Astrocyte of the hippocampus (primary cell): ENCODE measurements around the gene UNC93B1.
"Not testable (repeated sequence)": the region's sequence is repeated elsewhere in the genome, so short reads cannot be mapped to it uniquely, and the experiment has no call there.

Source experiments
- DNase-seq: peaks from one replicate; pipeline ENCODE4 v3.0.0; 2011; ENCODE audit warnings: low read depth, low spot score

Gene UNC93B1

DNA sequence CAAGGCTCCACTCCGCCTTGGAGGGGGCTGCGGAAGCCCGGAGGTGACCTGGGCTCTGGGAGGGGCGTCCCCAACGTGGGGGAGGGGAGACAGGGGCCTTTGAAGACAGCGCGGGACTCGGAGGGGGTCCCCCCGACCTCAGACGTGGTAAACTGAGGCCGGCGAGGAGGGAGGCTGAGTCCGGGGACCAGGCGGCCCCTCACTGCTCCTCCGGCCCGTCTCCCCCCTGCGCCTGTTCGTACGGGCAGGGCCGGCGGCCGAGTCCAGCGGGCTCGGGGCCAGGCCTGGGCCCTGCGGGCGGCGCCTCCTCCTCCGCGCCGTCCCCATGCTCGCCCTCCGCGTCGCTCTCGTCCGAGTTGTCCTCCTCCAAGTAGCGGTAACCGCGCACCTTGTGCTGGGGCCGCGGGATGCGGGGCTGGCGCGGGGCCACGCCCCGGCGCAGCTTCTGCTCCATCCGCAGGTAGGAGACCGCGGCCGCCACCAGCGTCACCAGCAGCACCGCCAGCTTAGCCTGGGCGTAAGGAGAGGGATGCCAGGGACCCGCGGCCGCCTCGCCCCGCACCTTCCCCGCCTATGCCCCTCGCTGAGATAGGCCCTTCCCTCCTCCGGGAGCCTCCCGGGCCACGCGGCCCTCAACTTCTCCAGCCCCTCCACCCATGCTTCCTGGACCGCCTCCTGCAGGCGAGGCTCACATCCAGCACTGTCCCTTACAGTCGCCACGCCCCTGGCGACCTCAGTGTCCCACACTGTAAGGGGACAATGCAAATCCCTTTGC, 12.4 kb downstream of the UNC93B1 start:
- DNase-seq = not testable (repeated sequence)

DNA sequence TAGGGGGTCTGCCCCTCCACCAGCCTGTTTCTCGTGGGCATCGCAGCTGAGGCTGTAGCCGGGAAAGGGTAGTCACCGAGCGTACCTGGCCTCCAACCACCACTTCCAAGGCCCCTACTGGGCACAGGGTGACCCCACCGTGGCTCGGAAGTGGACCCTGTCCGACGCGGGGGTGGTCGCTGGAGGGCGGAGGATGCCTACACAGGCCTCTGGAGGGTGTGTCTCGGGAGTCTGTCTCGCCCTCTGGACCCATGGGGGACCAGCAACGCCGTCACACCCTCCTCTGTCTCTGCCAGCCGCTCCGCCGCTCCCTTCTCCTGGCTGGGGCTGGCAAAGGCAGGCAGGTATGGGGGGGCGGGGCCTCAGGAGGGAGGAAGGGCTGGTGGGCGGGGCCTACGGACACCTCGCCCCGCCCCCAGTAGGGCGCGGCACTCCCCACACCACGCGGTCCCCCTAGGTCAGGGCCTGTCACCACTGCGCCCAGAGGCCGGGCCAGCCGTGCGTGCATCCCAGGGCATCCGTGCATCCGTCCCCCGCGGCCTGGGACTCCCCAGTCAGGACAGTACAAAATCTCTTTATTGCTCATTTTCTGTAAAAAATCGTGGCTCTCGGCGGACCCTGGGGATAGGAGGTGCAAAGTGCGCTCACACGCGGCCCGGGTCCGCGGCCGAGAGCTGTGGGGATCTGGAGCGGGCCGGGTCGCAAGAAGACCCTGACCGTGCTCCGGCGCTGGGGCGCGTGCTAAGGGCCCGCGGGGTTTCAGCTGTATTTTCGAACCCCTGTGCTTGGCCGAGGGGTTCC, 13.2 kb downstream of the UNC93B1 start:
- DNase-seq = not testable (repeated sequence)

DNA sequence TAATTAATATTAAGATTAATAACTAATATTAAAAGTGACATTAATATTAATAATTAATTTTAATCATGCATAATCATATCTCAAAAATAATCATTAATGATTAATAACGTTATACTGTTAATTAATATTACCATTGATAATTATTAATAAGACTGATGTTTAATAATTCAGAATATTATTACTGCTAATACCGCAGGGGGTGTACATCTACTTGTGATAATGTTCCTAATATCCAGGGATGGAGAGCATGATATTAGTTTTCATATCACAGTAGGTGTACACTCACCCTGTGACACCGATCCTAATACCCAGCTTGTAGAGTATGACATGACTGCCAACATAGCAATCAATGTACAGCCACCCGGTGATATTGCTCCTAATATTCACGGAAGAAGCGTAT, 18.6 kb downstream of the UNC93B1 start:
- not testable (repeated sequence) for DNase-seq

DNA sequence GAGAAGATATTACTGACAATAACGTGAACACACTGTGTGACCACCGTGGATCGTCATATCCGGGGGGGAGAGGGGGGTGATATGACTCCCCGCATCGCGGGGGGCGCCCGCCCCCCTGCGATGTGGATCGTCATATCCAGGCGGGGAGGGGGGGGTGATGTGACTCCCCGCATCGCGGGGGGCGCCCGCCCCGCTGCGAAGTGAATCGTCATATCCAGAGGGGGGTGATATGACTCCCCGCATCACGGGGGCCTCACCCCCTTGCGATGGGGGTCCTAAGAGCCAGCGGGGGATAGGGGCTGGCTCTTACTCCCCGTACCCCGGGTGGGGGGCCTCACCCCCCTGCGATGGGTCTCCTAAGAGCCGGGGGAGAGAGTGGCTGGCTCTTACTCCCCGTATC, 19.9 kb downstream of the UNC93B1 start:
- no peak for DNase-seq

DNA sequence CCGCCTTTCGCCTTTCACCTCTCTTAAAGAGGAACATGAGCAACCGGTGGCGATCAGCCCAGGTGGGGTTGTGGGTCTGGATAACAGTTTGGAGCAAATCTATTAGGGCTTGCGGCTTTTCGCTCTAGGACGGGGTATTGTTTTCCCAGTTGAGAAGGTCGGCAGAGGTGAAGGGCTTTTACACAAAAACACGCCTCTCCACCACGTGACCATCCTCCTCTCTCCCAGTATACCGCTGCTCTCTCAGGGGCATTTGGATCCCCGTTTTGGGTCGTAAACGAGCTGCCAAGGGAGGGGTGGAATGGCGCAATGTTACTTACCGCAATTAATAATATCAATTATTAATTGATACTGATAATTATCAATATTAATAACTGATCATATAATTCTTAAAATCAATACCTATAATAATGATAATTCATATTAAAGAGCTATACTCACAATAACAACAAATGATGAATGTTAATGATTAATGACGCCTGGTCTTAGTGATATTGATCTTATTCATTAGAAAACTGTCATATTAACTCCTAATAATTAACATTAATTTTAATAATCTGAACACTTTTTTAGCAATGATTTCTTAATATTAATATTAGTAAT, 21.5 kb downstream of the UNC93B1 start:
- not testable (repeated sequence) for DNase-seq

DNA sequence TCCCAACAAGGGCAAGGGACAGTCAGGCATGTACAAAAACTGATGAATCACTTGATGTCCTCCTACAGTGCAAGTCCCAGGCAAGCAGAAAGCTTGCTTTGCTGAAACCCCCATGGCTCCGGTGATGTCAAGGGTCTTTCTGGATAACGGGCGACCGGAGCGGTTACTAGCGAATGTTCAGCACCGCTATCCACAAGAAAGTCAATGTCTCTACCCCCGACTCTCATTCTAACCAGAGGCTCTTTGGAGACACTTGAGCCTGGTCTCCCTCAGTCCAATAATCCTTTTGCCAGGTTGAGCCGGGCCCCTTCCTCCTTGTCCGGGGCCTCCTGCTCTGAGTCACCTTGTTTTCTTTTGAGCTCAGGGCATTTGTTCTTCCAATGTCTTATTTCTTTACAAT, 22.7 kb downstream of the UNC93B1 start:
- peak; percentile 26 for DNase-seq

DNA sequence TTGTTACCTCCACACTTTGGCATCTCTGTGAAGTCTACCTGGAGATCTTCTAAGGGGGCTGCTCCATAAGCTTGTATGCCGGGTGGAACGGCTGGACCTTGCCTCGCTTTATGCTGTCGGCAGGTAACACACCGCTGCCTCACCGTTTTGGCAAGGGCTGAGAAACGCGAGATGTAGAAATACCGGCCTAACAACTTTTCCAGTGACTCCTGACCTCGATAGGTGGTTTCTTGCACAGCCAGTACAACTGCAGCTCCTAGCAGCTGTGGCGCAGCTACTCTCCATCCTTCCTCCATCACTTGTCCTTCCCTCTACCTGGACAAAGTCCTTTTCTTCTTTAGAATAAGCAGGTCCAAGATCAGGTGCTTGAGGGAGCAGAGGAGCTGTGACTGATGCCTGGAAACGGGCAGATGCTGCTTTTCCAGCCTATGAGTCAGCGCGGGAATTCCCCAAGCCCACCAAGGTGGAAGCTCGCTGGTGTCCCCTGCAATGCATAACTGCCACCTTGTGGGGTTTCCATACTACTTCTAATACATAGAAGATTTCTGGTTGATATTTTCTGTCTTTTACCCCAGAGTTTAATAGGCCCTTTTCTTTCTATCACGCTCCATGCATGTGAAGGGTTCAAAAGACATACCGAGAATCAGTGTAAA, 25.0 kb downstream of the UNC93B1 start:
- not testable (repeated sequence) for DNase-seq

DNA sequence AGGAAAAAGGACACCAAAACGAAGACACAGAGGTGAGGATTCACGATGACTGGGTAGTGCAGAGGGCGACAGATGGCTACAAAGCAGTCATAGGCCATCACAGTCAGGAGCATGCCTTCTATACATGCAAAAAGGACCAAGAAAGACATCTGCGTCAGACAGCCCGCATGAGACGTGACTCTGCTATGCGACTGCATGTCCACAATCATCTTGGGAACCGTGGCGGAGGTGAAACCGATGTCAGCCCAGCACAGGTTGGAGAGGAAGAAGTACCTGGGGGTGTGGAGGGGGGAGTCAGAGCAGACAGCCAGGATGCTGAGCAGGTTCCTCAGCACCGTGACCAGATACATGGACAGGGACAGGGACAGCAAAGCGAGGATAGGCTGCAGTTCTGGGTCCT, 29.2 kb downstream of the UNC93B1 start:
- DNase-seq = not testable (repeated sequence)

DNA sequence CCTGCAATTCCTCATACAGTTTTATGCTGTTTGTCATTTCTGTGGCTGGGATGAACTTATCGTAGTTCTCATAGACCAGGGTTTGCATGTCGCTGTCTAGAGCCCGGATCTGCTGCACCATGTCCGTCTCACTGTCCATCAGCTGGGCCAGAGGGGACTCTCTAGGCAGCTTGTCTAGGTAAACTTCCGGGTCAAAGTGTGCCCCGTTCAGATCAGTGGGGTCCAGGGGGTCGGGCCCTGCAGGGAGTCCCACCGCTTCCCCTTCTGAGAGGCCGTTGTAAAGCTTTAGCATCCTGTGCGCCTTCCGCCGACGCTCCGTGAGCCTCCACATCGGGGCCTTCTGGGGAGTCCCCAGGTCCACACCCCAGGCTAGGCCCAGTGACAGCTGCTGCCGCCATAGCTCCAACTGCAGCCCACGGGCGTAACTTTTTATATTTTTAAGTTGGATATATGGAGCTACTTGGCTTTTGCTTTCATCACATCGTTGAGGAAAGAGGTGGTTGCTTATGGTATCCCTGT, 38.0 kb downstream of the UNC93B1 start:
- not testable (repeated sequence) for DNase-seq

DNA sequence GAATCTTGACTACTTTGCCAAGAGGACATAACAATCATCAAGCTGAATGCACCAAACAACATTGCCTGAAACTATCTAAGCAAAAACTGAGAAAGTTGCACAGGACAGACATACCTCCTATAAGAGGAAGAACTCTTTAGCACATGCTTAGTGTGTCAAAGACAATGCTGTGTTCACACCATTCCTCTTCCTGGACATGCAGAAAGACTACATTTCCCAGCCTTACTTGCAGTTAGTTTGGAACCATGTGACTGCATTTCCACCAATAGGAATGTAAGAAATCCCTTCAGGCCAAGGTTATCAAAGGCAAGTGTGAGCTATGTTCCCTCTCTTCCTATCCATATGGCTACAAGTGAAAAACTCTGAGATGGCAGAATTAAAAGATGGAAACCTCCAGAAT, 39.2 kb downstream of the UNC93B1 start:
- DNase-seq = not testable (repeated sequence)

DNA sequence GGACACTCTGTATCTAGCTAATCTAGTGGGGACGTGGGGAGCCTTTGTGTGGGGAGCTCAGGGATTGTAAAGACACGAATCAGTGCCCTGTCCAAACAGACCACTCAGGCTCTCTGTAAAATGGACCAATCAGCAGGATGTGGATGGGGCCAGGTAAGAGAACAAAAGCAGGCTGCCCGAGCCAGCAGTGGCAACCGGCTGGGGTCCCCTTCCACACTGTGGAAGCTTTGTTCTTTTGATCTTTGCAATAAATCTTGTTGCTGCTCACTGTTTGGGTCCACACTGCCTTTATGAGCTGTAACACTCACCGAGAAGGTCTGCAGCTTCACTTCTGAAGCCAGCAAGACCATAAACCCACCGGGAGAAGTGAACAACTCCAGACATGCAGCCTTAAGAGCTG, 40.0 kb downstream of the UNC93B1 start:
- not testable (repeated sequence) for DNase-seq

DNA sequence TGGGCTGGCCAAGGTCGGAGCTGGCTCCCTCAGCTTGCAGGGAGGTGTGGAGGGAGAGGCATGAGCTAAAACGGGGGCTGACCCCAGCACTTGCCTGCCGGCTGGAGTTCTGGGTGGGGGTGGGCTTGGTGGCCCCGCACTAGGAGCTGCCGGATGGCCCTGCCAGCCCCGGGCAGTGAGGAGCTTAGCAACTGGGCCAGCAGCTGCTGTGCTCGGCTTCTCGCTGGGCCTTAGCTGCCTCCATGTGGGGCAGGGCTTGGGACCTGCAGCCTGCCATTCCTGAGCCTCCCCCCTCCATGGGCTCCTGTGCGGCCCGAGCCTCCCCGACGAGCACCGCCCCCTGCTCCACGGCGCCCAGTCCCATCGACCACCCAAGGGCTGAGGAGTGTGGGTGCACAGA, 40.7 kb downstream of the UNC93B1 start:
- DNase-seq = not testable (repeated sequence)

DNA sequence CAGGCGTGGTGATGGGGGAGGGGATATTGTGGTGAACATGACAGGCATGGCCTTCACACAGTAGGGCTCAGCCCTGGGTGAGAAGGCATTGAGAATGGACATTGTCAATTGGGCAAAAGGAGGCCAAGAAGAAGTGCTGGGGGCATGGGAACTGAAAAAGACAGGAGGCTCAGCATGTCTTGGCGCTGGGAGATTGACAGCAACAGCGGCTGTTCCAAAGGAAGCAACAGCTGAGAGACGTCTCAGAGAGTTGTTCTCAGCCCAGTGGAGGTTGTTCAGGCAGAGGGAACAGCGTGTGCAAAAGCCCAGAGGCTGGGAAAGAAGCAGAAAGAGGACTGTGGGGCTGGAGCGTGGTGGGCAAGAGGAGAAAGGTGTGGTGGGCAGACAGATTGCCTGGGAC, 47.7 kb downstream of the UNC93B1 start:
- not testable (repeated sequence) for DNase-seq

DNA sequence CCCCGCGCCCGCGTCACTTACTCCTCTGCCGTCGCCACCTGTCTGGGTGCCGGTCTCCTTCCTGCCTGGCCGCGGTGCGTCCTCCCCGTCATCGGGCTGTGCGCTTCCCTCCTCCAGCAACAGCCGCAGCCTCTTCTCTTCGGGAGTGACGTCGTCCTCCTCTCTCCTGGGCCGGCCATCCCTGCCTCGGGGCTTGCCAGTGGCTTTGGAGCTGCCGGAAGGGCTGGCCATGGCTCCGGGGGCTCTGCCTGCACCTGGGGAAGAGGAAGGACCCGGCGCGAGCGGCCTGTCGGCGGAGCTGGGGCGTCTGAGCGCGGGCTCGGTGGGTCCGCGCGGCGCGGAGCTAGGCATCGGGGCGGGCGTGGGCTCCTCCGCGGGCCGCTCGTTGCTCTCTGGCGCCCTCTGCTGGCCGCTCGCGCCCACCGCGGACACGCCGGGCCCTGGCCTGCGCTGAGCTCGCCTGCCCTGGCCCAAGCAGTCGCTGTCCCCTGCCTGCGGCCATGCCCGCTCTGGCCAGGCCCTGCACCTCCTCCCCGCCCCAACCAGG, 48.4 kb downstream of the UNC93B1 start:
- DNase-seq = peak; percentile 87

DNA sequence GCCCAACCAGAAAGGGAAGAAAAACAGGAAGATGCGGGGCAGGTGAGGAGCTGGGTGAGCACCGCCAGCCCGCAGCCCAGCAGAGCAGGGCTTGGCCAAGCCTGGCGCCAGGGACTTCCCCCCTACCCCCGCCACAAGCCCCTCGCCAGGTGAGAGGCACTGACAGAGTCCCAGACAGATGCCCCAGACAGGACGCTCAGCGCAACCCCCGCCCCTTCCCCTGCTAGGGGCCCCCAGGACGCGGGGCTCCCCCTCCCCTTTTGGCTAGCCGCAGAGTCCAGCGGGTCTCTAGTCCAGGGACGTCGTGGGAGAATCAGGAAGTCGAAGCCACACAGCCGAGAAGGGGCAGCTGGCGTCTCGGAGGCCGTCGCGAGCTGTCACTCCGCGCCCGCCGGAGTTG, 48.9 kb downstream of the UNC93B1 start:
- DNase-seq = not testable (repeated sequence)

DNA sequence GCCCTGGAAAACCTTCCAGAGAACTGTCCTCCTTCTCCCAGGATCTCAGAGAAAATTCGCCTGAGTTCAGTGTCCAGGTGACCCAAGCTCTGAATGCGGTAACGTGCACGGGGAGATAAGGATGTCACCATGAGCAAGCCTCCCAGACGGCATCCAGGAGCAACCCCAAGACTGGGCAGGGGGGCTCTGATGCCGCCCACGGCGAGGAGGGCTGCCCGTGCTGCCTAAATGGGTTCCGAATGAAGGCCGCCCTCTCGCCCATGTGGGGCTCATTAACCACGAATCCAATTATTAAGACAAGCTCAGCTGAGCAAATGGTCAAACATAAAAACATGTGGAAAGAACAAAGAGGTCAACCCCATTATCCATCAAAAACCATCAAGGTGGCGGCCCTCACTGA, 49.6 kb downstream of the UNC93B1 start:
- DNase-seq = not testable (repeated sequence)

DNA sequence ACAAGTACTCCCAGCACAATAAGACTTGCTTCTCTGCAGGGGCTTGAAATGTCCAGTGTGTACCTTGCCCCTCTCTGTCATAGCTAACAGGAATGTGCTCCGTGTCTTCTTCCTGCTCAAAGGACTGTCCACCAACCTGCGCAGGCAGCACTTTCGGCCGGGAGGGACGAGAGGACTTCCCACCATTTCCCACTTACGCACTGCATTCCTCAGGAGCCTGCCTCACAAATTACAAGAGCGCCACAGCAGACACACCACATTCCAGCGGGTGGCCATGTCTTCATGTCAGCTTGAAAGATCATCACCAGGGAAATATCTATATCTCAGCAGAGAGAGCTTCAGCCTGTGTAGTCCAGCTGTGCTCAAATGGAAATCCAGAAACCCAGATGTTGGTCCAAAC, 53.2 kb downstream of the UNC93B1 start:
- not testable (repeated sequence) for DNase-seq

DNA sequence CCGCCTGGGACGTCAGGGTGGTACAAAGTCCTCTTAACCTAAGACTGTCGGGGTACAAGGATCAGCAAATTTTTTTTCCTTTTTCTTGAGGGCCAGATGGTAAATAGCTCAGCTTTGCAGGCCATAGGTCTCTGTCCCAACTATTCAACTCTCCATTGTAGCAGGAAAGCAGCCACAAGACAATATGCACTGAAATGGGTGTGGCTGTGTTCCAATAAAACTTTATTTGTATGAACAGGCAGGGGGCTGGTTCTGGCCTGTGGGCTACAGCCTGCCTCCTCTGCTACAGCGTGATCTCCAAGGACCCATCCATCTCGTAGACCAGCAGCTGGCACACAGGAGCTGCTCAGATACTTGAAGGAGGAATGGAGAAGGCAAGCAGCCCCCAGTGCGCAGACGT, 56.1 kb downstream of the UNC93B1 start:
- DNase-seq = not testable (repeated sequence)

DNA sequence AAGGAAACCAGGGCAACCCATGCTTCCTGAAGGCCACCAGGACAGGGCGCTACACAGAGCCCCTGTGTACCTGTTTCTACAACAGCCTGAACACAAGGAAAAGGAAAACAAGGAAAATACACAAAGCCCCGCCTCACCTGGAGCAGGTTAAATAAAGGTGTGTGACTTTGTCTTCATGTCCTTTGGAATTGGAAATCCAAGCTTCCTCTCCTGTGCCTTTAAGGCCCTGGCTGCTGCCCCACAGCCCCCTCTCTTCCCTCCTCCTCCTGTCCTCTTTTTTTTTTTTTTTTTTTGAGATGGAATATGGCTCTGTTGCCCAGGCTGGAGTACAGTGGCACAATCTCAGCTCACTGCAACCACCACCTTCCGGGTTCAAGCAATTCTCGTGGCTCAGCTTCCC, 57.5 kb downstream of the UNC93B1 start:
- DNase-seq = not testable (repeated sequence)

DNA sequence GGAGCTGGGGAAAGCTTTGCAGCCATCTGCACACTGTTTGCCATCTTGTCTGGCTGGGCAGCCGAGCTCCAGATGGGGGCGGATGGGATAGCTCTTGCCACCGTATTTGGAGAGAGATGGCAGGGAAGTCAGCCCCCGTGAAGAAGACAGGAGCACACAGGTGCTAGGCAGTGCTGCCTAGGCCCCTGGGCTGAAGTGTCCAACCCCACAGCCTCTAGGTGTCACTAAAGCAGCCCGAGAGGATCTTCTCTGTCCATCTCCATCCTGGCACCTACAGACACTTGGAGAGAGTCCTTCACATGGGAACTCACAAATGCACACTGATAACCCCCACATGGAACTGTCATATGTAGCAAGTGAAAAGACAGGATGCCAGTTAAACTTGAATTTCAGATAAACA, 60.5 kb downstream of the UNC93B1 start:
- DNase-seq = not testable (repeated sequence)
